ENCODE data around the gene EEF1AKMT2.
A peak's percentile ranks its signal among the peaks of the same experiment; 100 is the strongest.
"Not testable (repeated sequence)": the region's sequence is repeated elsewhere in the genome, so short reads cannot be mapped to it uniquely, and the experiment has no call there.

The EEF1AKMT2 gene

DNA sequence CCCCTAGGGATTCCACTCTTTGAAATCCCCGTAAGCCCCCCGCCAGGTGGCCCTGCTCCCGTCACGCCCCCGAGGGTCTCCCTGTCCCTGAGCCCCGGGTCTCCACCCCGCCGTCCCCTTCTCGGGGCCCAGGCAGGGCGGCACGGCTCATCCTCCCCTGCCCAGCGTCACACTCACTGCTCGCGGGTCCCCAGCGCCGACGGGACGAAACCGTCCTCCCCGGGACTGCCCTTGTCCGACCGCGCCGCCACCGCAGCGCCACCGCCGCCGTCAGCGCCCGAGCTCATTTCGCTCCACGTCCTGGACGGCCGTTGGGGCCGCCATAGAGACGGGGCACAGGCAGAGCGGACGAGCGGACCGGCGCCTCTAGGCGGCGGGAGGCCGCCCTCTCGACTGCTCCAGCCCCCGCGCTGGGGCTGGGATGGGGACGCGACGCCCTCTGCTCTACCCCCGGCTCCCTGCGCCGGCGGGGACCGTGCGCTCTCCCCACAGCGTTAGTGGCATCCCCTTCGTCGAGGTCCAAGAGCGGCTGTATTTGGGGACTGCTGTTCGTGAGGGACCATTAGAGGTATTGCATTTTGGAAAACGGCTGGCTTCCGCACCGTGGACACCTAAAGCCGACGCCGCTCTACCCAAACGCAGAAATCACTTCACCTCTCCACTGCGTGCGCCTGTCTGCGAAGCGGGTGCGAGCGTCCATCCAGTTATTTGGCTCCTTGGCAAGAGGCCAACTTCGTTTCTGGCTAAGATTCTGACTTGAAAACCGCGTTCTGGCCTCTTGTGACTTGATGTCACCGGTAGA, at the start of gene EEF1AKMT2:
TSS of gene EEF1AKMT2 (minus strand) at position 341 of the 802 bp plus-strand sequence. CDS start at position 287, 54 bp downstream.
- peak; percentile 90 for DNase-seq

DNA sequence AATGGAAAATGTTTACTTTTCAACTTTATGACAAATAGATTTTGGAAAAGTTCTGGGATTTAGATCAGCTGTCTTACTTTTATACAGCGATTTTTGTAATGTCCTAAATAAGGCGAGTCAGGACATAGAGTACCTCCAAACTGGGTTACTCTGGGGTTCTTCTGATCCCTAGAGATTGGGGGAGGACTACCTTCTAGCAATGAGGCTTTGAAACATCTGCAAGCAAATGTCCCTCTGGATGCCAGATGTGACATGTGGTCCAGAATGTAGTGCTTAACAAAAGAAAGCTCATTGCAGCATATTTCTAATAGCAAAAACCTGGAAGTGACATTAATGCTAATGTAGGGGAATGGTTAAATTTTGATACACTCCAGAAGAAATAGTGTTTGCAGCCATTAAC, 46.0 kb upstream of the EEF1AKMT2 start:
- DNase-seq: no peak

DNA sequence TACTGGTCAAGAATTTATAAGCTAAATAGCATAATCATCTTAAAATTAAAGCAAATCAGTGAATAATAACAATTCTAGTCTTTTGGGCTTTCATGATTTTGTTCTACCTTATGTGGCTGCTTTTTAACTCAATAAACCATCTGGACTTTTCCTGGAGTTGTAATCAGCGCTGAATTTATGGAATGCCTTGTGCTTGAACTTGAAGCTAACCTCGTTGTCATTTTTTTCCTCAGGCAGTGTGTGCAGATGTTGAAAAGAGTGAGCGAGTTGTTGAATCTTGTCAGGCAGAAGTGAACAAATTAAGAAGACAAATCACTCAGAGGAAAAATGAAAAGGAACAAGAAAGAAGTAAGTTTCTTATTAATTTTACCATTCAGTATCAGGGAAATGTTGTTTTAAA, 39.4 kb upstream of the EEF1AKMT2 start:
- DNase-seq: no peak

DNA sequence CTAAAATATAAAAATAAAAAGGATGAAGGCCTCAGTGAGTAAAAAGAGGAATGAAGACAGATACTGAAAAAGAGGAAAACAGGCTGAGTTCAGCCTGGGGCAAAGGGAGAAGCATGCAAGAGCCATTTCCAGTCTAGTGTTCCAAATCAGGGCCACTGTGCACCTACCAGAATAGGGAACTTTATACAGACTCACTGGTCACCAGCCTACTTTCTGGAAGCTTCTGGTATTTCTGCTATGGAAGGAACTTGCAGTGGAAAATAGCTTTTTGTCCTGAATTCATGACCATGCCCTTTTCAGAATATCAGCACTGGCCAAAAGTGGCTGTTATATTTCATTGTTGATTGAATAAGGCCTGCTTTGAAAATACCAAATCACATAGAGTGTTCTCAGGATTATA, 38.8 kb upstream of the EEF1AKMT2 start:
- no peak for DNase-seq

DNA sequence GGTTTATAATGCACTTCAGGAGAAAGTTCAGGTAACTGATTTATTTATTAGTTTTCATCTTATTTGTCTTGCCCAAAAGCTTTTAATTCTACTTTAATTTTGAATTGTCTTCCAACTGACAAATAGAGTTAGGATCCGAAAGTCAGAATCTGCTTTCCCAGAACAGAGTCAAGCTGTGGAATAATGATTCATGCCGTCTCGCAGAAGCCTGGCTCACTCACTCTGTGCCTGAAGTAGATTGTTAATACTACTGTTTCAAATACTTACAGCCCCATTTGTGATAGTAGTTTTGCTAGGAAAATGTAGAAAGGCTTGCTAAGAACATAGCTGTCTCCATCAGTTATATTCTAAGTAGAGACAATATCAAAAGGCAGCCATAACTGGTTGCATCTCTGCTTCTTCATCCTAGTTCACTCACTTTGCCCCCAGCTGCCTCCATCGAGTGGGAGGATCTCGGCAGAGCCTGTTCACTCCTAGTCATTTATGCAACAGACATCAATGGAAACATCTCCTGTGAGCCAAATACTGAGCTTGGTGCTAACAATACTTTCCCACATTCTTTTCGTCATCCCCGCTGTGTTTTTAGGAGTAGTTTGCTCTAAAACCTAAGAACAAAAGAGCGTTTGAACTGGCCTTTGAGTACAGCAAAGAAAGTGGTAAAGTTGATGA, 37.9 kb upstream of the EEF1AKMT2 start:
- DNase-seq: no peak

DNA sequence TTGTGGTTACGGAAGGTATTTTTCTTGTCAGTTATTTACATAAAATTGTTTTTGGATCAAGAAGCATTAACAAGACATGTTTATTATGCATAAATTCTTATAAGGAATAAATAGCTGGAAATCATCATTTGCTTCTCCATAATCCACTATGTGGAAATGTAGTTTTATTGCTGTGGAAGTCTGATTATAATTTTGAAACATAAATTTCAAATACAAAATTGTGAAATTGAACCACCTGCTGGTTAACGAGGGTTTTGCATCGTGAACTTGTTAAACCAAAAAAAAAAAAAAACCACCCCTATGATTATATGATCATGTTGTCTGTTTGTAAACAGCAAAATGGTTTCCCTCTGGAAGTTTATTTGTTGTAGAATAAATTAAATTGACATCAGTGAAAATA, 35.8 kb upstream of the EEF1AKMT2 start:
- DNase-seq: peak; percentile 68

DNA sequence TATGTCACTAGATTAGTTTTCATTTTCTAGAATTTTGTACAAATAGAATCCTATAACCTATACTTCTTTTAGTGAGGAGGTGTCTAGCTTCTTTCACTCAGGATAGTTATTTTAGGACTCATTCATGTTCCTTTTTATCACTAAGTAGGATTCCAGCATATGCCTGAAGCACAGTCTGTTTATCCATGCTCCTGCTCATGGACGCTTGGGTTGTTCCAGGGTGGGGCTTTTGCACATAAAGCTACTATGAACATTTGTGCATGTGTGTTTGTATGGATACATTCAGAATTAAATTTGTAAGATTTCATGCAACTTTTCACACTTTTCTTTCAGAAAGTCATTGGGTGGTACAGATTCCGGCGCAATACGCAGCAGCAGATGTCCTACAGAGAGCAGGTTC, 34.6 kb upstream of the EEF1AKMT2 start:
- no peak for DNase-seq

DNA sequence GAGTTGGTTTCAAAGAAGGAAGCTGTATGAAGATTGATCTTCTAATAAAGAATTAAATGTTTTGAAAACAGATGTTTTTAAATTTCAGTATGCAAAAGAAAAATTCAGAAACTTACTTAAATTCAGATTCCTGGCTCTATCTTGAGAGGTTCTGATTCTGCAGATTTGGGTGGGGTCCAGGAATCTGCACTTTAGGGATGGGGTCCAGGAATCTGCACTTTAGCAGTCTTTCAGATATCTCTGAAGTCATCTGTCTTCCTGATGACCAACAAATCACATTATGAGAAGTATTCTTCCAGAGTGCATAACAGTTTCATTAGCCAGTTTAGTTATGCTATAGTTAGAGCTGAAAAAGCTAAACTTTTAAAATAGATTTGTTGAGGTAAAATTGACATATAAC, 34.0 kb upstream of the EEF1AKMT2 start:
- DNase-seq: no peak

DNA sequence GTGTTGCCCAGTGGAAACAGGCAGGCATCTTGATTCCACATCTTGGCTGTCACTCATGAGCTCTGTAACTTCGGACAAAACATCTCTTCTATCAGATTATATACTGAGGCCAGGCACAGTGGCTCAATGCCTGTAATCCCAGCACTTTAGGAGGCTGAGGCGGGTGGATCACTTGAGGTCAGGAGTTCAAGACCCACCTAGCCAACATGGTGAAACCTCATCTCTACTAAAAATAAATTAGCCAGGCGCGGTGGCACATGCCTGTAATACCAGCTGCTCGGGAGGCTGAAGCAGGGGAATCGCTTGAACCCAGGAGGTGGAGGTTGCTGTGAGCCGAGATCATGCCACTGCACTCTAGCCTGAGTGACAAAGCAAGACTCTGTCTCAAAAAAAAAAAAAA, 33.2 kb upstream of the EEF1AKMT2 start:
- DNase-seq: not testable (repeated sequence)

DNA sequence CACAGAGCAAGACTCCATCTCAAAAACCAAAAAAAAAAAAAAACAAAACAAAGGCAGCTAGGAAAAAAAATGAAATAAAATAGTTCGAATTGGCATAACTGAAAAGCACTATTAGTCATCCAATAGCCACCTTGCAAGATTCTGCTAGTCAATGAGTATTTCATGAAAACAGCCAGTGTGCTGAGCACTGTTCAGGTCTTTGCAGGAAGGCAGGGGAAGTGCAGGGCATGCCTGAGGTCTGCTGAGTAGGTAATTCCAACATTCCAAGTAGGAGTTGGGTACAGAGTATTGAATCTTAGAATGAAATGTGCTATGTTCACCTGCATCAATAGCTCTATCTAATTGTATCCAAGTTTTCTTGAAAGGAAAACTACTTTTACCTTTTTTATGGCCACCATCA, 32.8 kb upstream of the EEF1AKMT2 start:
- no peak for DNase-seq

DNA sequence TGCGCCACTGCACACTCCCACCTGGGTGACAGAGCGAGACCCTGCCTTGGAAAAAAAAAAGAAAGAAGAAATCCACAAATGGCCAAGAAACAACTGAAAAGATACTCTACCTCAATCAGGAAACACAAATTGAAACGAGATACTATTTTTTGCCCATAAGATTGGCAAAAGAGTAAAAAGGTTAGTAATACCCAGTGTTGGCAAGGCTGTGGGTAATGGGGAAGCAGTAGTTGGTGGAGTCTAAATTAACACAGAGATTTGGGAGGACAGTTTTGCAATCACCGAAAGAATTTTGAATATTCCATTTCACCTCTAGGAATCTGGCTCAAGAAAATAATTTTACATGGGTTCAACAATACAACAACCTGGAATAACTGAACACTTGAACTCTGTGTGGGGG, 29.8 kb upstream of the EEF1AKMT2 start:
- no peak for DNase-seq

DNA sequence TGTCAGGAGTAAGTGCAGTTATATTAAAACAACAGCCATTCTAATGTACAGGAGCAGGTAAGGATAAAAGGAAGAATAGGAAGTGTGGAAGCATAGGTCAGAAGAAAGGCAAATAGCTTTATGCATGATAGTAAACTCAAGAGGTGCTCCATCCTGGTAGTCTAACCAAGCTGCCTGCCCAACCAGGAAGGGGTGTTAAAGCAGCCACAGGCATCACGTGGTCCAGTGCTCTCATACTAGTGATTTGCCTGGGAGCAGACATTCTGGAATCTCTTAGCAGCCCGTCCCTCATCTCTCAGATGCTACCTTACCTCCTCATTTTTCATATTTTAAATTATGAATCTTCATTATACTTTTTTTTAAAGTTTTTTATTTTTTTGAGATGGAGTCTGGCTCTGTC, 28.4 kb upstream of the EEF1AKMT2 start:
- DNase-seq: no peak

DNA sequence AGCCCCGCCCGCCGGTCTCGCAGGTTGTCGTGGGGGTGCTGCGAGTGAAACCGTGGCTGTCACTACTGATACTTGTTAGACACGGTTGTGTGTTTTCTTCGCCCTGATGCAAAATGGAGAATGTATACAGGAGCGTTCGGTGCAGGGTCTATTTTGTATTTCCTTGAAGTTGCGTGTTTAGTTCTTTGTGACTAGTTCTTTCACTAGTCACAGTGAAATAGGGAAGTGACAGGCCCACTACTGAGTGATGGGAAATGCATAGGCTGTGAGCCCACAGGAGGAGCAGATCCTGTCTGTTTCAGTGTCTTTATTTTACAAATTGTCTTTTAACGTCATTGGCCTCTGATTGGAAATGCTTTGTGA, 10.6 kb upstream of the EEF1AKMT2 start:
- peak; percentile 59 for DNase-seq

DNA sequence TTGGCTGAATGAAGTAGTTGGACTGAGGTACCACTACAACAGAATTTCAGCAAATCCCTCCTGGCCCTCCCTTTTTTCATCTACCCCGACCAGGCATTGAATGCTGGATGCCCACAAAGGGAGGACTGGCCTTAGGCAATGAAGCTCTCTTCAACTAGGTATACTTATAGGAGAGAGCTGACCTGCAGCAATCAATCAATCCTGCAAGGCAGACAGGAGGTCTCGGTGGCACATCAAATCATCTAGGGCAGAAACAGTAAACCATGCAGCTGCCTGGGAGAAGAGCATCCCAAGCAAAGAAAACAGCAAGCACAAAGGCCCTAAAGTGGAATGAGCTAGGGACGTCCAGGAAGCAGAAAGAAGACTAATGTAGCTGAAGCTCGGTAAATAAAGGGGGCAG, 7.5 kb upstream of the EEF1AKMT2 start:
- DNase-seq: no peak

DNA sequence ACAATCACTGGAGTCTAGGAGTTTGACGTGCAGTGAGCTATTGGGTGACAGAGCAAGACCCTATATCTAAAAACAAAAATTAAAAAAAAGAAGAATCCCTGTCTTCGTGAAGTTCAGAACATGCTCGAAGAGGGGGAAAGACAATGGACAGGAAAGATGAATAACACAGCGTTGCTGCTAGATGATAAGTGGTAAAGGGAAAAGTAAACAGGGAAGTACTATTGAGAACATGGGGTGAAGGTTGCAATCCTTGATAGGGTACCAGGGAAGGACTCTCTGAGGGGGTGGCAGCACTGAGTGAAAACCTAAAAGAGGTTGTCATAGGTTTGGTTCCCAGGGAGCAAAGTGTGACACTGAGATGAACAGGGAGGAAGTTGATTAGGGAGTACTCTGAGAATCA, 7.1 kb upstream of the EEF1AKMT2 start:
- no peak for DNase-seq

DNA sequence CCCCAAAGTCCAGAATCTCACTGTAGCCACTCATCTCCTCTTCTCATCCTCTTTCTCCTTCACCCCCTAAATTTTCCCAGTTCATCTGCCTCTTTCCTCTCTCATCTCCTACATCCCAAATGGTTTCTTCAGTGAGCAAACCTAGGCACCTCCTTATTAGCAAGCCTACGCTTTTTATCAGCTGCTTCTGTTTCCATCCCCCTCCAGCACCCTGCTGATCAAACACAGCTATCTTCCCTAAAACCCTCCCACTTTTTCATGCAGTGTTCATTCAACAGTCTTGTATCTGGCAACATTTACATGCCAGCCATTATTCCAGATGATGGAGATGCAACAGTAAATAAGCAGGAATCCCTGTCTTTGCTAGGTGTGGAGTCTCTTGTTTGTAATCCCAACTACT, 6.7 kb upstream of the EEF1AKMT2 start:
- DNase-seq: peak; percentile 31

DNA sequence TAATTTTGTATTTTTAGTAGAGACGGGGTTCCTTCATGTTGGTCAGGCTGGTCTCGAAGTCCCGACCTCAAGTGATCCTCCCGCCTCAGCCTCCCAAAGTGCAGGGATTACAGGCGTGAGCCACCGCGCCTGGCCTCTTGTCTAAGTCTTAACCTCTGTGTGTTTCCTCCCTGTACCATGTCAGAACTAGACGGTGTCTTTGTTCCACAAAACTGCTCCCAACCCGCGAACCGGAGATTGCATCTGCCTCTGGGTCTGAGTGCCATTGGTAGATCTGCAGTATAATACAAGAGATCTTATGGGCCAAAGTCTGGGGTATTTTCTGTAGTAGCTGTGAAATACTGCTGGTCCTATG, 1.3 kb upstream of the EEF1AKMT2 start:
- no peak for DNase-seq

DNA sequence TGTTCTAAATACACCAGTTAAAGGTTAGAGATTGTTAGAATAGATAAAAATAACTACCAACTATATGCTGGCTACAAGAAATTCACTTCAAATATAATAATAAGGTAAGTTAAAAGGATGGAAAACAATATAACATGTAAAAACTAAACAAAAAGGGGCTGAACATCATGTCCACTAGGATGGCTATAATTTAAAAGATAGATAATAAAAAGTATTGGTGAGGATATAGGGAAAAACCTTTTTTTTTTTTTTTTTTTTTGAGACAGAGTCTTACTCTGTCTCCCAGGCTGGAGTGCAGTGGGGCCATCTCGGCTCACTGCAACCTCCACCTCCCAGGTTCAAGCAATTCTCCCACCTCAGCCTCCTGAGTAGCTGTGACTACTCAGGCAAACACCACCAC, 8.8 kb downstream of the EEF1AKMT2 start:
- DNase-seq: not testable (repeated sequence)

DNA sequence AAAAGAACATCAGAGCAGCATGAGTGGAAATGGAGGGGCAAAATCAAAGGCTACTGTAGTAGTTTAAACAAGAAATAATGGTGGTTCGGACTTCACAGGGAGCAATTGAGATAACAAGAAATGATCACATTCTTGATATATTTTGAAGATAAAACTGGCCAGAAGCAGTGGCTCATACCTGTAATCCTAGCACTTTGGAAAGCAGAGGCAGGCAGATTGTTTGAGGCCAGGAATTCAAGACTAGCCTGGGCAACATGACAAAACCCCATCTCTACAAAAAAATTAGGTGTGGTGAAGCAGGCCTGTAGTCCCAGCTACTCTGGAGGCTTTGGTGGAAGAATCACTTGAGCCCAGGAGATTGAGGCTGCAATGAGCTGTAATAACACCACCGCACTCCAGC, 22.9 kb downstream of the EEF1AKMT2 start:
- DNase-seq: no peak

DNA sequence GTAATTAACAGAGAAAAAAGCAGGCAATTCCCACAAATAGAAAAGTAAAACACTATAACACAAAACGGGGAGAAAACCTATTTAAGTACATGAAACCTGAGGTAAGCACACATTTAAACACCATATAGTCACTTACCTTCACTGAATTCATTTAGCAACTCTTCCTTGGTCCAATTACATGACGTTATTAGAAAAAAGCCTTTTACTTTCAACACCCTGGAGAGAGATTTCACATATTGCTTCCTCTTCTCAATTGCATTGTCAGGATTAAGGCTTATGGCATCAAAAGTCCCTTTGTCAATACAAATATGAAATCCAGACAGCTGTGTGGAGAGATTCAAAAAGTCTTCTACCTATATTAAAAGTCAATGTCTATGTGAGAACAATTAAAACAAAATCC, 26.4 kb downstream of the EEF1AKMT2 start:
- DNase-seq: no peak

DNA sequence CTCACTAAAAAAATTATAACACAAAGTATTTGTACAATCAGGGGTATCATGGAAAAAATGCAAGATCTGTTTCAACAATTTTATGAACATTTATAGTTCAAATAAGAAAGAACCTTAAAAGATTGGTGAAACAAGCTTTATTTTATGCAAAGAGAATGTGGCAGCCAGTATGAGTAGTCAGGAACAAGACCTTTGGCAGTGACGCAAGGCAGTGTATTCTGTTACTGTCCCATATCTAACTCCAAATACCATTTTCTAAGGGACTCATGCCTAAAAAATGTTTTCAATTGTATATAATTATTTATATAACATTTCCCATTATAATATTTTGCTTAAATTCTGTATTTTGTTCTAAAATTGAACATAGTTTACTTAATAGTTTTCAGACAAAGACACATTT, 28.4 kb downstream of the EEF1AKMT2 start:
- DNase-seq: no peak

DNA sequence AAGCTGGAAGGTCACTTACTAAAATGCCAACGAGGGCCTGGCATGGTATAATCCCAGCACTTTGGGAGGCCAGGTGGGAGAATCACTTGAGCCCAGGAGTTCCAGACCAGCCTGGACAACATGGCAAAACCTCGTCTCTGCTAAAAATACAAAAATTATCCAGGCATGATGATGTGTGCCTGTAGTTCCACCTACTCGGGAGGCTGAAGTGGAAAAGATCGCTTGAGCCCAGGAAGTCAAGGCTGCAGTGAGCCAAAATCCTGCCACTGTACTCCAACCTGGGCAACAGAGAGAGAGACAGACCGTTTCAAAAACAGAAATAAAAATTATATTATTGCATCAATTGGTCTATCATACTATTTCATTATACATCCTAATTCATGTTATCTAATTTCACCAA, 29.4 kb downstream of the EEF1AKMT2 start:
- no peak for DNase-seq

DNA sequence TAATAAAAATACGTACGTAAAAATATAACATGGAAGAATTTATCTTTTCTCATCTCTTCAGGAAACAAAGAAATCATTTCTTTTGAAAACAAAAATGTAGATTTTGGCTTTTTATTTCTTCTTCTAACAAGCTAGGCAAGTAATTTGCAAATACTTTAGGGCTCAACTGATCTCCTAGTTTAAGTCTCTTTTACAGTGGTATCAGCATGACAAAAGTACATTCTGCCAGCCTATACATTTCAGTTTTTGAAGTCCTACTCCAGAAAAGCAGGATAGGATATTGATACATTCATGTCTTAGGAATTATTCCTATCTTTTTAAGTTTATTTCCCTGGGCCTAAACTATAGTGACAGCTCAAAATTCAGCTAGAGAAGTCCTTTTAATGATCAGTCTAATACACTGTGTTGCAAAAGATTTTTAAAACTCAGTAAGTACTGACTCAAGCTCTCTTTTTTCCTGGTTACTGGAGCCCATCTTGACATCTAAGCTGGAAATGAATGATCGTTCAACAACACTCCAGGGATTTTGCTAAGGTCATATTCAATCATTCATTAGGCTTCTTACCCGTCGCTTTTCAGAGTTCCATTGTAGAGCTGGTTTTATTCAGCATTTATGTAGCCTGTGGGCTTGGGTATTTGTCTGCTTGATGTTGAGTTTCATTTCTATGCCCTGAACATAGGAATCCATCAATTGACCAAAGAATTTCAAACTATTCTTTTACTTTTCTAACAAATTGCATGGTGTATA, 35.4 kb downstream of the EEF1AKMT2 start:
- no peak for DNase-seq

DNA sequence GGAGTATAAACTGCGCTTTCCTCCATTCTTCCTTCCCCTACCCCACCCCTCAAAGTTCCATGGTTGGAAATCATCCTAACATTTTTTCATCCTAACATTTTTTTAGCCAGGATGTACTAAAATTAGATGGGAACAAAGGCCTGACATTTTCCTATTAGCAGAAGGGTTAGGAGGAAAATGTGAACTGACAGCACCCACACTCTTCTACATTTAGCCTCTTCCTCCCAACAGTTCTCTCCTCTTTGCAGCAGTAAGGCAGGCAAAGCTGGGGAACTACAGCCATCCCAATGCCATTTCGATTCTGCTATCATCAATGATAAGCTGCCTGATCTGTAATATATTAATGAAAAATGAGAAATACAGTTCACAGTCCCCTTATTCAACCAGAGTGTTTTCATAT, 36.1 kb downstream of the EEF1AKMT2 start:
- no peak for DNase-seq

Measured in hematopoietic multipotent progenitor cell treated with erythropoietin and hydrocortisone succinate and interleukin-3 and kit ligand, for 6 days (in vitro differentiated cells).